Stimulated activated CD4-positive, alpha-beta T cell treated with anti-CD3 and anti-CD28 coated beads, Interleukin-12 subunit alpha, Interleukin-12 subunit beta, amount 100 ng/mL, for 48 hours (primary cell): Measurements from ENCODE around the gene BCO1.

ENCODE experiments used
- DNase-seq, 3 donors: peaks; one replicate each; pipeline ENCODE4 v3.0.0-alpha.2; 2020; ENCODE audit warnings: low read depth in 2 of 3, low spot score in 1 of 3

The BCO1 gene

DNA sequence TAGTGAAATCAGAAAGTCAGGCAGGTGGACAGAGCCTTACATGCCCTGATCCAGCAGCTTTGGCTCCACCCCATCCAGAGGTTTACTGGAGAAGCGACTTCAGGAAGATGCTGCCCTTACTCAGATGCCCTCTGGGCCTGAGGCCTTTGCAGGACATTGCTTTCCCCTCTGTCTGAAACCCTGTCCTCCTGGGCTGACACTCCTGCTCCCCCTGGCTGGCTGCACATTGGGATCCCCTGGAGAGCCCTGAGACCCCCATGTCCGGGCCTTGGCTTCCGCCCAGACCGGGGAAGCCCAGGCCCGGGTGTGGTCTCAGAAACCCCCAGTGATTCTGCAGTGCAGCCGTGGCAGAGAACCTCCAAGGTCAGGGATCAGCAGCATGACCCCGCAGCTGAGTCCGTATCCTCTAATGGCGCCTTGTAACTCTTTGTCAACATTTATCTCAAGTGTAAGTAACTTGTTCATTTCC lies 36.6 kb downstream of the BCO1 start:
- no peak for DNase-seq

DNA sequence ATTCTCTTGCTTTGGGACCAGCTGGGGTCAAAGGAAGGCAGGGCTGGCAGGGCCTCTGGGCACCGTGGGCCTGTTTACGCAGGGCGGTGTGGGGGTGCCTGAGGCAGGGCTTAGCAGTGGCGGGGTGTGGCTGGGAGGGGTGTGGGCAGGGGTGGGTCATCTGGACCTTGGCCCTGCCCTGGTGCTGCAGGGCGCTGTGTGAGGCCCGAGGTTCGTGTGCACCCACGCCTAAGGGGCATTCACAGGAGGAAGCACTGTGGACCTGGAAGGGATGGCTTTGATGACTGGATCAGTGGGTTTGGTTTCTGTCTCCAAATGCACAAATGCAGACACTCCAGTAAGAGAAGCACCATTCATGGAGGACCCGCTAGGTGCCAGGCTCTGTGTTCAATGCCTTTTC lies 37.3 kb downstream of the BCO1 start:
- DNase-seq = no peak

DNA sequence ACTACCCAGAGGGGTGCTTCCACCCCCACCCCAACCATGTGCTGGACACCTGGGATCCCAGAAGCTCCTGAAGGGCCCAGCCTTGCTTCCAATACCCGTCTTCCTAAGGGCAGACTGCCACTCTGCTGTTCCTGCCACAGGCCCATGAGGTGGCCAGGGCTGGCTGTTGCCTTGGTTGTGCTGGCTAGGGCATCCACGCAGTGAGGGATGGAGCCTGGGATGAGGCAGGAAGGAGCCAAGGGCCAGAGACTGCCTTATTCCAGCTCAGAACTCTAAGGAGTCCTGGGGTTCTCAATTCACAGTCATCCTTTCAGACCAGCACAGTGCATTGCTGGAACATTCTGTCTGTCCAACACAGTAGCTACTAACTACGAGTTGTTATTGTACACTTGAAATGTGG lies 37.8 kb downstream of the BCO1 start:
- no peak for DNase-seq

DNA sequence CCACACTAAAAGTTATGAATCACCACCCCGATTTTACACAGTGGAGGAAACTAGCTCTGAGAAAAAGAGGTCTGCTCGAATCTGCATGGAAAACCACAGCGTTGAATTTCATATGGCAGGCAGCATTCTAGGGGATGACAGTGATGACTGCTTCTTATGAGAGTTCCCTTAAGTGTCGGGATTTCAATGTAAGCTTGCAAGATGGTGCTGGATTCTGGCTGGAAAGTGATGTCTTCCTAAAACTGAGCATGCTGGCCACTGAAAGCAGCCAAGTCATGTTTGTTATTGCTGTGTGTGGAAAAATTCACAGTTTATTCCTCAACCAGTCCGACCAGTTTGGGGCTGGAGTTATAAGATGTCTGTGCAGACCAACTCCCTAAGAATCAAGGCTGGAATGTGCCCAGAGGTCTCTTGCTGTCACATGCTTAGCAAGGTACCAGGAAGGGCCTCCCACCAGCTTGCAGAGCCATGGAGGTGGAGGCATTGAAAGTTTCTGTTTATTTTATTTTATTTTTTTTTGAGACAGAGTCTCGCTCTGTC lies 39.1 kb downstream of the BCO1 start:
- no peak for DNase-seq

DNA sequence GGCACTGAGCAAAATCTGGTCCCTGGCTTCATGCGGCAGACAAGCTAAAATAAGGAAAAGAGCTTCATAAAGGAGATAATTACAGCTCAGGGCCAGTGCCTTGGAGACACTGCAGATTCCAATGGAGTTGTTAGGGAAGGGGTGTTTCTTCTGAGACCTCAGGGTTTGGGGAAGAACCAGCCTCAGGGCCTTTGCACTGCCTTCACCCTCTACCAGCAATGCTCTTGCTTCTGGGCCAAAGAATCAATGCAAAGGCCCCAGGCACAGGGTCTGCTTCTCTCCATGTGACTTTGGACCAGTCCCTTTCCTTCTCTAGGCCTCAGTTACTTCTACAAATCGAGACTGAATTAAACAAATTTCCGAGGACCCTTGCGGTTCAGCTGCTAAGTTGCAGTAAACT lies 40.0 kb downstream of the BCO1 start:
- no peak for DNase-seq

DNA sequence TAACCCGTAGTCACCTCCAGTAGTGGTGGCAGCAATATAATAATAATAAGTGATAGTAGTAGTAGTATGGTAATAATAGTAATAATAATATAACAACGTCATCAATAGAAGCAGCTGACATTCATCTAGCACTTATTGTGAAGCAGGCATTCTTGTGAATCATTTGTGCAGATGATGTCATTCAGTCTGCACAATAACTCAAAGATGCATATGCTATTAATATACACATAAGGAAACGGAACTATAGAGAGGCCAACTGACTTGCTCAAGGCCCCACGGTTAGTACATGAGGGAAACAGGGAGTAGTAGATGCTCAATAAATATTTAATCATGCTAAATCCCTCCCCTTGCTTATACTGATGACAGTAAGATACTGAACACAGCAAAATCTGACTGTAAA lies 40.9 kb downstream of the BCO1 start:
- no peak for DNase-seq

DNA sequence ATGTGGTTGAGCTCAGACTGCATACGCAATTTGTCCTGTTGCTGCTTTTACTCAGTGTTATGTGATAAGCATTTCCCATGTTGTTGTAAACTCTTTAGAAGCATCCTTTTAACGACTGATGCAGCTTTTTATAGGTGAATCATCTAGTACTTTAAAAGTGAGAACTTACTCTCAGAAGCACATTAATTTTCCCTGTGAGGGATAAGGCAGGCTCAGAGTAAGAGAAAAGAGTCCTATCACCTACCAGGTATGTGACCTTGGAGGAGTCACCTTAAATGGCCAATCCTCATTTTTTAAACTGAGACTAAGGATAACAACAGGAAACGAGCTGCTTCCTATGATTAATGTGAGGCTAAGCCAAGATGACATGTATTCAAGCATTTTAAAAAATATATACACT lies 41.9 kb downstream of the BCO1 start:
- no peak for DNase-seq

DNA sequence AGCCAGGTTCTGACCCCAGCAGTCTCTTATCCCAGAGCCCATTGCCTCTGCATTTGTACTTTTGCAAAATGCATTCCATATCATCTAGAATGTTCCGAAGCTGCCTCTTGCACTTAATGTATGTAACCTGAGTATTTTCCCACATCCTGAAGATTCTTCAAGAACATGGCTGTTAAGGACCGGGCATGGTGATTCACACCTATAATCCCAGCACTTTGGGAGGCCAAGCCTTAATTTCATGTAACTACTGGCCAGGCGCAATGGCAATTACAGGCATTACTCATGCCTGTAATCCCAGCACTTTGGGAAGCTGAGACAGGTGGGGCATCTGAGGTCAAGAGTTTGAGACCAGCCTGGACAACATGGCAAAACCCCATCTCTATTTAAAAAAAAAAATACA lies 44.6 kb downstream of the BCO1 start:
- no peak for DNase-seq

DNA sequence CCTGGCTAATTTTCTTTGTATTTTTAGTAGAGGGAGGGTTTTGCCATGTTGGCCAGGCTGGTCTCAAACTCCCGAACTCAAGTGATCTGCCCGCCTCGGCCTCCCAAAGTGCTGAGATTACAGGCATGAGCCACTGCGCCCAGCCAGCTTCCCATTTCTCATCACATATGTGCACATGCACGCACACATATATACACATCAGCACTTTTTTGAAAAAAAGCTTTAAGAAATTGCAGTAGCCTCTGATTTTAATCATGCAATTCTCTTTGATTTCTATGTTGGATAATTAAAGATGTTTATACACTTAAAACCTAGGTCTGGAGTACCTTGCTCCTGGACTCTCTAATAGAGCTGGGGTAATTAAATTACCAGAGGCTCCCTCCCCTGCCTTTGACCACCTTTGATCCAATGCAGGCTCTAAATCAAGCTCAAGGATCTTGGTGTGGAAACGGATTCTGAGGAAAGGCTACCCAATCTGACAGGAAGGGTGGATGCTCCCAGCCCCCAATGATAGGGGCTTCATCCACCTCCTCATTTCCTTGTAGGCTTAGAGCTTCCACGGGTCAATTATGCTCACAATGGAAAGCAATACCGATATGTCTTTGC lies 46.6 kb downstream of the BCO1 start:
- no peak for DNase-seq

DNA sequence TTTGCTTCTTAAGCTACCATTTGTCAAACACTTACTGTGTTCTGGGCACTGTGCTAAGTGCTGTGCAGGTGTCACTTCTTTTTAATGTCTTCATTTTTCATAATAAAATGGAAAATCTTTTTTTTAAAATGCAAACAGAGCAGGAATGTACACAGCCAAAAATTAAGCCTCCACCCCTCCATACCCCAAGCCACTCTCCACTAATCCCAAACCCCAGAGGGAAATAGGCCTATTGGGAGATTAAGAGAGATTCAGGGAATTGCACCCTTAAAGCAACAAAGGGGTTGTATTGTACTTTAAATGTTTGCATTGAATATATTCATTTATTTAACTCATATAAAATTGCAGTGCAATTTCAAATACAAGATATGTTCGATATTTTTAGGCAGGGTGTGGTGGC lies 47.7 kb downstream of the BCO1 start:
- no peak for DNase-seq

DNA sequence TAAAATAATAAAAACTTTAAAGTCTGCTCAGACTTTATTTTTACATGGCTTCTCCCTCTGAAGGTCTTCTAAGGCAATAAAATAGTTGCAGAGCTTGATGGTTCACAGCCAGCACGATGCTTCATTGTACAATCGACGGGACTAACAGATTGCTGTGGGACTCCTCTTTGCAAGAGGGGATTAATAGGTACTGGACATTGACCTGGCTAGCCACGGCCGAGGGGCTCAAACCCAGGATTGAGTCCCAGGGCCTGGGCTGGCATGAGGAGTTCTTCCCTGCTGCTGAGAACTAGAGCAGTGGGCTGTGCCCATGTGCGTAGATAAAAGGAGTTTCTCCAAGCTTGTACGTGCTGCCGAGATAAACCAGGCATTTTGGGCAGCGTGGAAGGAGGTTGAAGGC lies 52.6 kb downstream of the BCO1 start:
- DNase-seq = no peak

DNA sequence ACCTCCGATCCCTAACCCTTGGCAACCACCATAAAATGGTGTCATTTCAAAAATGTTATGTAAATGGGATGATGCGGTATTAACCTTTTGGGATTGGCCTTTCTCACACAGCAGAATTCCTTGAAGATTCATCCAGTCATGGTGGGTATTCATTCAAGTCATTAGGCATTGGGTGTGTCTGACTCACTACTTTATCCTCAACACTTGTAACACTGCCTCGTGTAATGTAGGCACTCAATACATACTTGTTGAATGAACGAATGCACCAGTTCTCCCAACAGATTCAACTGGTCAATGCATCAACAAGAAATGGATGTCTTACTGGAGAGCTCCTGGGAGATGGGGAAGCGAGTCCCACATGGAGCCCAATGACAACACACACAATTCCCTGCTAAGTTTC lies 54.4 kb downstream of the BCO1 start:
- no peak for DNase-seq

DNA sequence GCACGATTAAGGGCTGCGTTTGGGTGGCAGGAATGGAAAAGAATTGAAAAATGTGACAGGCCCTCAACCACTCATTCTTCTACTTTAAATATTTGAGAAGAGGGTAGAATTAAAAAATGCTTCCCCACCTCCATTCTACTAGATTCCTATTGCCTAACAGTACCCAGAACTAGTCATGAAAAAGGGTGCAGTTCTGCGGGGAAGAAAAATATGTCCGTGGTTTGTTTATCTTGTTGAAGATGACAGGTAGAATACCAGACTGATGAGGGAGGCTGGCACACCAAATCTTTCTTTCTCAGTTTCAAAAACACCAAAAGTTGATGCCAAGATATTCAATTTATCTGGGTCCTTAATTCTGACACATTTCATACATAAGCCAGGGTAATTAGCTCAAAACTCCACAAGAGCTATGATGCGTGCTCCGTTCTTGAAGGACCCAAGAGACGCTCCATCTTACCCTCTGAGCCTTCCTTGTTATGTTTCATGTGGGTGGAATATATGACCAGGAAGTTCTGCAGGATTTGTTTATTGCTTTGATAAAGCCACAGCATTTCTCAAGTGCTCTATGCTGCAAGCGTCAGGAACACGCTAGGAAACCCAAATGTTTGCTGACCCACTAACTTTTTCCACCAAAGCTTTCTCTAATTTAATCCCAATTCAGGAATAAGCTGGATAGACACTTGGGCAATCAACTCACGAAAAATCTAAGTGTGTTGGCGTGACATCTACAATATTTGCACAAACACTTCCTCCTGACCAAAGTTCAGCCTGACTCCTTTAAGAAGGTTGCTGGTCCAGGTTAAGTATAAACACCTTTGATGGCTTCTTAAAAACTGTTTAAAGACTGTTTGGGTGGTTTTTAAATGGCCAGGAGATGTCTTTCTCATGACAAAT lies 55.7 kb downstream of the BCO1 start:
- no peak for DNase-seq

DNA sequence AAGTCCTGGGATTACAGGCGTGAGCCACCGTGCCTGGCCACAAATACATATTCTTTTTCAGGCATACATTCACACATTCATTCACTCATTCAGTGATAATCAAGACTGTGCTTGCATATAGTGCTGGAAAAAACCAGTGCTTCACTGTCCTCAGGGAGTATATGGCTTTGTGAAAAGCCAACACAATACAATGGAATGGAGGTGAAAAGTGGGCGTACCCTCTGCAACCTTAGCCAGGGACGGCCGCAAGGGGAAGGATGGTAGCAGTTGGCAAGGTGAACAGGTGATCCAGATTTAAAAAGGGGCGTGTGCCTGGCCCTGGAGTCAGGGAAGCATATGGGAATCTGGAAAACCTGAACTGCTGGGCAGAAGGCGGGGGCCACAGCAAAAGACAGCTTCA lies 58.1 kb downstream of the BCO1 start:
- no peak for DNase-seq

DNA sequence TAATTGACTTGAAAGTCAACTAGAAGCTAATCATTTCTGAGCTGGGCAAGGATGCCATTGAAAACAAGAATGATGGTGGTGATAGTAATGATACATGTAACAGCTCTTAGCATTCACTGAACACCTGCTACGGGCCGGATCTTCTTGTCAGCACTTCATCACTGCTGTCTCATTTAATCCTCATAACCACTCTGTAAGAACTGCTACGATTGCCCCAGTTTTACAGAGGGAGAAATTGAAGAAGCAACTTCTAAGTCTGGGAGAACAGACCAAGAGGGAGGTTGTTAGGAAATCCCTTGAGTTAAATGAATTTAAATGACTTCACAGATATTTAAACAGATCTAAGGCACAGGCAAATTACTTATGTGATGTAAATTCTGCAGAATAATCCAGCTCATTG lies 69.3 kb downstream of the BCO1 start:
- no peak for DNase-seq

DNA sequence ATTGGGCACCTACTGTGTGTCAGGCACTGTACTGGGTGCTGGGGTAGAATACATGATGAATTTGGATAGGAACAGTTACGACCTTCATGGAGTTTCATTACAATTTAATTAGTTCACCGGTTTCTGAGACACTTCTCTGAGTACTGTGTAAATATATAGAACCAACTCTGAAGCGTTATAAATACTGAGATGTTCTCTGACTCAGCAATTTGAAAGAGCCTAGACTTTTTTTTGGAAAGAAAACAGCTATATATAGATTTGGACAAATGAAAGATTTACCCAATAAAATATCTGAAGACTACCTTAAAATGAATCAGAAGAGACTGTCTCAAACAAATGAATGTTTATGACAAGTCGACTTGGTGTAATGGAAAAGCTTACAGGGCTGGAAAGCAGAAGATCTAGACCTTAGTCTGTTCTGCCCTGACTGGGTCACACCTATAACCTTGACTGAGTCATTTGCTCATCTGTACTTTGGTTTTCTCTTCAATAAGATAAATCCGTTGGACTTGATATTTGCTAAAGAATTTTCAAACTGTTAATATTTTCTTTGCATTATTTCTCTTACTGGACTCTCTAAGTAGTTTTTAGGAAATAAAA lies 71.7 kb downstream of the BCO1 start:
- no peak for DNase-seq

DNA sequence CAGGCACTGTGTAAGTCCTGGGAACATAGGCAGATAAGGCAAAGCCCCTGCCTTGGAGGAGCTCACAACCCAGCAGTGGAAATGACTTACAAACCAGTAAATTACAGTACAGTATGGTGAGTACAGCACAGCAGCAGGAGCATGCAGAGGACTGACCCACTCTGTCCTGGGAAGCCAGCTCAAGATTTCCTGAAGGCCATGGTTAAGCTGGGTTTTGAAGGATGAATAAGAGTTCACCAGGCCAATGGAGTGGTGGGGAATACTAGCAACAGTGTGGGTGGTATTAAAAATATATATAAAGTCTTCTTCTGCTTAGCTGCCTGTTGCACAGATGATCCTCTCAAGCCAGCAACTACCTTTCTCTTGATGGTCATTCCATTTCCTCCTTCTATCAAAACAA lies 73.3 kb downstream of the BCO1 start:
- no peak for DNase-seq

DNA sequence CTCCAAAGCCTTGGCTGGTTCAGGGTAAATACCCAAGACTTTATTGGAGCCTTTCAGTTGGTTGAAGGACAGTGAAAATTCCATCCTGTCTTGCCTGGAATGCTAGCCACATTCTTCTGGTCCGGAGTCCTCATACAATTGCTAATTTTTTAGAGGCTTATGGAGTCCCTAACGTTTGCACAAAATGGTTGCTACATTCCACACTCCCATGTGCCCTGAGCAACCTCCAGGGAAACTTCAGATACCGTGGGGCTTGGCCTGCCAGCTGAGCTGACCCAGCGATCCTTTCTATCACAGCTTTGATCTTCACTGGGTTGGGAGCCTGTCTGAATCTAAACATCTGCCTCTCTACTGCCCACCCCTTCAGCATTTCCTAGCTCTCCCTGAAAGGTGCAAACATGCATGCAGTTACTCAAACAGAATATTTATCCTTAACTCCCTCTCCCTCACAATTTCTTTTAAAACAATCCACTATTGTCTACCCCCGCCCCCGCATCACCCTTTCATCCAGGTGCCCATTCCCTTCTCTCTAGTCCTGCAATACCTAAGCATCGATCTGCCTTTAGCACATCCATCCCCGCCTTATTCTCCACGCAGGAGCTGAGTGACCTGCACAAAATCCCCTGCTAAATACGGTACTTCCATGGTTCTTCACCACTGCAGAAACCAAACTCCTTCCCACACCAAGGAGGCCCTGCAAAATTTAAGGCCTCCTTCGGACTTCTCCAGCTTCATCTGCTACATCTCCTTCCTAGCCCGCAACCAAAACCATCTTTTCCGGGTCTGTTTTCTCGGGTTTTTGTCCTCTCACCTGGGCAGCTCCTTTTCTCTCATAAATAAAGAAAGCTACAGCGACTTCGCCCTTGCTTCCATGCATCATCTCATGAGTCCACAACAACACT lies 75.5 kb downstream of the BCO1 start:
- DNase-seq = no peak

DNA sequence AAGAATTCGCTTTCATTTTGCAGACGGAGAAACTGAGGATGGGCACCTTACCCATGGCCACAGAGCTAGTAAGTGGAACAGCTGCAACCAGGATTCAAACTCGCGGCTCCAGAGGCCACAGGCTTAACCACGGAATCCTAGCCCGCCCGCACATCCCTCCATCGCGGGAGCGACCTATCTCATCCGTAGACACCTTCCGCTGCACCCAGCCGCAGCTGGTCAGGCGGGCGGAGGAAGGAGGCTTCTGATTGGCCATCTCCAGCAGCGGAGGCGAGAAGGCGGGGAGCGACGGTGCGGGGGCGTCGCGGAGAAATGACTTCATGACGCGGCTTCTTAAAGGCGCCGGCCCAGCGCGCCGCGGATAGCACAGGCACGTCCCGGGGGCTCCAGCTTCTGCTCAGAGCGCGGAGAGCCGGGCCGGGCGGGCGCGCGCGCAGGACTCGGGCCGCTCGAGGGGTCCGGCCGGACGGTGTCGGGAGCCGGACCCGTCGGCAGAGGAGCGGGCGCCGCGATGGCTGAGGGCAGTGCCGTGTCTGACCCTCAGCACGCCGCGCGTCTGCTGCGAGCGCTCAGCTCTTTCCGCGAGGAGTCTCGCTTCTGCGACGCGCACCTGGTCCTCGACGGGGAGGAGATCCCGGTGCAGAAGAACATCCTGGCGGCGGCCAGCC lies 76.2 kb downstream of the BCO1 start, which contains the start of gene GAN:
Gene GAN, plus strand, starts transcription at position 360 of the 668 bp plus-strand sequence. Its CDS starts 152 bp downstream, at position 512.
- DNase-seq = peak; percentile 88 to 93 (median 92)
